HG03196 (cell line): ENCODE measurements around the gene SNX5.

Experiments used
- ATAC-seq: cut with Tn5 transposase; IDR thresholded peaks from one replicate; pipeline ENCODE4 v1.9.1; 2021; ENCODE audit not compliant: unreplicated experiment

The SNX5 gene

GRCh38 chr20:17968366-17969277 is at the start of gene SNX5, which contains the start of gene MGME1:
Gene SNX5, minus strand, starts transcription at chr20:17968794. Its CDS starts 369 bp downstream, at chr20:17968425.
Gene MGME1, plus strand, starts transcription at chr20:17969018. Its CDS starts 842 bp downstream, at chr20:17969860.
- ATAC-seq: peak; percentile 81

- ATAC-seq: no peak
These were observed 49.5 kb upstream of the SNX5 start for GRCh38 chr20:18018100-18018499.

GRCh38 chr20:18016772-18017171 is 48.2 kb upstream of the SNX5 start:
- no peak for ATAC-seq

GRCh38 chr20:18014411-18014810 is 45.8 kb upstream of the SNX5 start:
- no peak for ATAC-seq

- ATAC-seq: no peak
These were observed 44.3 kb upstream of the SNX5 start for GRCh38 chr20:18012901-18013300.

- no peak for ATAC-seq
These were observed 43.5 kb upstream of the SNX5 start for GRCh38 chr20:18011951-18012645.

- no peak for ATAC-seq
These were observed 42.9 kb upstream of the SNX5 start for GRCh38 chr20:18011482-18011881.

GRCh38 chr20:18009116-18009515 is 40.5 kb upstream of the SNX5 start:
- no peak for ATAC-seq

GRCh38 chr20:18007534-18008292 is 39.1 kb upstream of the SNX5 start:
- ATAC-seq: no peak

- no peak for ATAC-seq
These were observed 38.1 kb upstream of the SNX5 start for GRCh38 chr20:18006684-18007083.

GRCh38 chr20:18005990-18006364 is 37.4 kb upstream of the SNX5 start:
- ATAC-seq: no peak

GRCh38 chr20:18005170-18005989 is 36.8 kb upstream of the SNX5 start:
- ATAC-seq: peak; percentile 90

GRCh38 chr20:18004384-18005031 is 35.9 kb upstream of the SNX5 start:
- ATAC-seq: no peak

GRCh38 chr20:18003897-18004296 is 35.3 kb upstream of the SNX5 start:
- ATAC-seq: no peak

- no peak for ATAC-seq
These were observed 32.7 kb upstream of the SNX5 start for GRCh38 chr20:18001131-18001921.

GRCh38 chr20:17999566-17999965 is 31.0 kb upstream of the SNX5 start:
- ATAC-seq: no peak

- ATAC-seq: no peak
These were observed 29.9 kb upstream of the SNX5 start for GRCh38 chr20:17998446-17998845.

- ATAC-seq: no peak
These were observed 27.6 kb upstream of the SNX5 start for GRCh38 chr20:17995967-17996819.
